ENCODE data around the gene DISC1. TPM values are rescaled to one million over a fixed set of nuclear protein-coding genes. Genes with fewer than 3 reads are reported as not detected.

Gene DISC1
- total and polyA plus RNA-seq, 7 donors: 1.2 to 14.1 (median 5.8) TPM

GRCh38 chr1:231871878-231872277 is 245.3 kb downstream of the DISC1 start:
- Histone ChIP-seq H3K4me3 (no peak overlapping the region), H3K36me3 (no peaks in the 10 kb centered on the region), H3K9me3 (no peaks in the 10 kb centered on the region), H3K27ac (no peak overlapping the region), H3K4me1 (peaks cover 0 to 12% (median 3%) of the 10 kb centered on the region in 4 donors), H3K27me3 (no peaks in the 10 kb centered on the region)
- WGBS, 2 donors: 61 to 82% methylated on average over 5 of the region's 5 CpGs
- intact Hi-C loops (cut with DNase I): no loop called here
- no peak for DNase-seq
- TF ChIP-seq POLR2AphosphoS5 (IDR thresholded peaks at IDR 0.05) (no peak), EP300 (IDR thresholded peaks at IDR 0.05) (no peak), POLR2A (IDR thresholded peaks at IDR 0.05) (no peak), CTCF (IDR thresholded peaks at IDR 0.05) (no peak)

GRCh38 chr1:231872461-231872910 is 245.9 kb downstream of the DISC1 start:
- no peak overlapping the region for H3K4me3 ChIP-seq
- TF ChIP-seq EP300 (IDR thresholded peaks at IDR 0.05) (no peak), CTCF (IDR thresholded peaks at IDR 0.05) (no peak), POLR2A (IDR thresholded peaks at IDR 0.05) (no peak), POLR2AphosphoS5 (IDR thresholded peaks at IDR 0.05) (no peak)
- no peaks in the 10 kb centered on the region for H3K27me3 ChIP-seq
- DNase-seq: no peak
- no peaks in the 10 kb centered on the region for H3K36me3 ChIP-seq
- intact Hi-C loops (cut with DNase I): no loop called here
- no peaks in the 10 kb centered on the region for H3K9me3 ChIP-seq
- H3K4me1 ChIP-seq: peaks cover 0 to 6% (median under 1%) of the 10 kb centered on the region in 4 donors
- WGBS, 2 donors: 87 to 88% methylated on average over 1 of the region's 1 CpG
- H3K27ac ChIP-seq: no peak overlapping the region

GRCh38 chr1:231878737-231879136 is 252.1 kb downstream of the DISC1 start:
- Histone ChIP-seq H3K27ac (no peak overlapping the region), H3K4me1 (no peaks in the 10 kb centered on the region)
- TF ChIP-seq POLR2AphosphoS5 (IDR thresholded peaks at IDR 0.05) (no peak), EP300 (IDR thresholded peaks at IDR 0.05) (no peak), CTCF (IDR thresholded peaks at IDR 0.05) (no peak), POLR2A (IDR thresholded peaks at IDR 0.05) (no peak)

GRCh38 chr1:231879296-231879695 is 252.7 kb downstream of the DISC1 start:
- H3K4me1 ChIP-seq: no peaks in the 10 kb centered on the region
- TF ChIP-seq EP300 (IDR thresholded peaks at IDR 0.05) (no peak), CTCF (IDR thresholded peaks at IDR 0.05) (no peak), POLR2AphosphoS5 (IDR thresholded peaks at IDR 0.05) (no peak), POLR2A (IDR thresholded peaks at IDR 0.05) (no peak)
- no peaks in the 10 kb centered on the region for H3K27me3 ChIP-seq
- no peak overlapping the region for H3K27ac ChIP-seq
- intact Hi-C loops (cut with DNase I): no loop called here
- 89 to 96% methylated on average over 1 of the region's 1 CpG for WGBS, 2 donors
- no peaks in the 10 kb centered on the region for H3K36me3 ChIP-seq
- H3K9me3 ChIP-seq: no peaks in the 10 kb centered on the region
- no peak overlapping the region for H3K4me3 ChIP-seq
- DNase-seq: no peak

More at GRCh38 chr1:231878737-231879136, 252.1 kb downstream of the DISC1 start:
- no peaks in the 10 kb centered on the region for H3K9me3 ChIP-seq
- no peaks in the 10 kb centered on the region for H3K36me3 ChIP-seq
- WGBS, 2 donors: 92 to 93% methylated on average over 1 of the region's 1 CpG
- intact Hi-C loops (cut with DNase I): no loop called here
- DNase-seq: no peak
- H3K27me3 ChIP-seq: no peaks in the 10 kb centered on the region
- H3K4me3 ChIP-seq: no peak overlapping the region

GRCh38 chr1:231882333-231882732 is 255.7 kb downstream of the DISC1 start:
- Histone ChIP-seq H3K27me3 (no peaks in the 10 kb centered on the region), H3K27ac (no peak overlapping the region), H3K4me3 (no peak overlapping the region), H3K4me1 (no peaks in the 10 kb centered on the region), H3K36me3 (no peaks in the 10 kb centered on the region), H3K9me3 (no peaks in the 10 kb centered on the region)
- intact Hi-C loops (cut with DNase I): no loop called here
- 90 to 97% methylated on average over 4 of the region's 4 CpGs for WGBS, 2 donors
- no peak for TF ChIP-seq POLR2AphosphoS5 (IDR thresholded peaks at IDR 0.05)
- TF ChIP-seq CTCF (IDR thresholded peaks at IDR 0.05): no peak
- TF ChIP-seq POLR2A (IDR thresholded peaks at IDR 0.05): no peak
- no peak for TF ChIP-seq EP300 (IDR thresholded peaks at IDR 0.05)
- DNase-seq: no peak
